GM19035 (cell line): ENCODE results near the gene RPL22.

Source experiments
- ATAC-seq: cut with Tn5 transposase; IDR thresholded peaks from one replicate; pipeline ENCODE4 v1.9.1; 2021; ENCODE audit not compliant: unreplicated experiment

The RPL22 gene

DNA sequence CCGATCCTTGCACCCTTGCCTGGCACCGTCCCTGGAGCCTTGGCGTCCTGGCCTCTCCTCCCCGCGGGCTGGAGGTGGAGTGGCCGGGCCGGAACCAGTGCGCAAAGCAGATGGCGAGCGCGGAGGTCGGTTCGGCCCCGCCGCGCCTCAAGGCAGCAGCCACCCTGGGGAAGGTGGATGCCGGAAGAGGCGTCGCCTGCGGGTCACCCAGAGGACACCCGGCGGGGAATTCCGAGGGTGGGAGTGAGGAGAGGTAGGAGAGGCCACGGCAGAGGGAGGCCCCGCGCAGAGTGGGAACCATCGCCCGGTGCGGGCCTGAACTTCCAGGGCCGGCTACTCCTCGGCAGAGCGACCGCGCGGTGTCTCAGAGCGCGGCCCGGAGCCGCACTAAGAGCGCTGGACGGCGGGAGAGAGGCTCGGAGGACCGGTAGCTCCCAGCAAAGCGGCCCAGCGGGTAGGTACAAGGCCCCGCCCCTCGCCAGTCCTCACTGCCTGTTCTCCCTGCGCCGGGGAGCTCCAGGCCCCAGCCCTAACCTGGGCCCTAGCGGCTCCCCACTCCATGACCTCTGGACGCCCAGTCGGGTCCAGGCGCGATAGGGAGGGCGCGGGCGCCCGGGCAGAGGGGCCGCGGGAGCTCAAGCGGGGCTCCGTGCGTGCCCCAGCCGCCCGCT is 6.6 kb upstream of the RPL22 start, which contains the start of gene RNF207:
TSS of gene RNF207 (plus strand) at position 271 of the 671 bp plus-strand sequence. CDS start 417 bp downstream, outside the sequence.
- no peak for ATAC-seq

DNA sequence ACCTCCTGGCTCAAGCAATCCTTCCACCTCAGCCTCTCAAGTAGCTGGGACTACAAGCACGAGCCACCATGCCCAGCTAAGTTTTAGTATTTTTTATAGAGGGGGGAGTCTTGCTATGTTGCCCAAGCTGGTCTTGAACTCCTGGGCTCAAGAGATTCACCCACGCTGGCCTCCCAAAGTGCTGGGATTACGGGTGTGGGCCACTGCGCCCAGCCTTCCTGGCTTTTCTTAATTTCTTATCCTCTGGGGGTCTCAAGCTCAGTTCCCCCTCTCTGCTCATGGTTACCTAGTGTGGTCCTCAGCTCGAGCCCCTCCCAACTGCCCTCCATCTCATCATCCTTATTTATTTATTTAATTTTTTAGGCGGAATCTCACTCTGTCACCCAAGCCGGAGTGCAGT is 2.9 kb upstream of the RPL22 start:
- ATAC-seq, result no peak

DNA sequence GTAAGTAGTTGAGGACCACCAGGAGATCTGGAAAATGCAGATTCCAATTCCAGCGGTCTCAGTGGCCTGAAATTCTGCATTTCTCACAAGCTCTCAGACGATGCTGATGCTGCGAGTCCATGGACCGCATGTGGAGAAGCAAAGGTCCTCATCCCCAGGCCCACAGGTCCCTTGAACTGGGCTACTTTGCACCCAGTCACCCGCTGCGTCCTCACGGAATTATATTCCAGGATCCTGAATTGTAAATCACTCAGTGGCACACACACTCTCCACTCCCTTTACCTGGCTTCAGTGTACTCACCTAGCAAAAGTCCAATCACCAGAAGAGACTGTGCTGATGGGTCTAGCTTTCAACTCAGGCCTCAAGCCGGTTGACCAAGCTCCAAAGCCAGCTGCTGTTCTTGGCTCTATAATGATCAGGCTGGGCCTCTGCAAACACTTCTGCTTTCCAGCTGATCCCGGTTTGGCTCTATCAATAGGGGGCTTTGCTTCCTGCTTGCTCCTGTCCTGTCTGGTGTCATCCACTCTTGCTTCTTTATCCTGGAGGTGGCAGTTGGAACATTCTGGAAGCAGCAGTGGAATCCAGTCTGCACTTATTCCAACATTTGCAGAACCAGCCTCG is 904 bp upstream of the RPL22 start:
- no peak for ATAC-seq

DNA sequence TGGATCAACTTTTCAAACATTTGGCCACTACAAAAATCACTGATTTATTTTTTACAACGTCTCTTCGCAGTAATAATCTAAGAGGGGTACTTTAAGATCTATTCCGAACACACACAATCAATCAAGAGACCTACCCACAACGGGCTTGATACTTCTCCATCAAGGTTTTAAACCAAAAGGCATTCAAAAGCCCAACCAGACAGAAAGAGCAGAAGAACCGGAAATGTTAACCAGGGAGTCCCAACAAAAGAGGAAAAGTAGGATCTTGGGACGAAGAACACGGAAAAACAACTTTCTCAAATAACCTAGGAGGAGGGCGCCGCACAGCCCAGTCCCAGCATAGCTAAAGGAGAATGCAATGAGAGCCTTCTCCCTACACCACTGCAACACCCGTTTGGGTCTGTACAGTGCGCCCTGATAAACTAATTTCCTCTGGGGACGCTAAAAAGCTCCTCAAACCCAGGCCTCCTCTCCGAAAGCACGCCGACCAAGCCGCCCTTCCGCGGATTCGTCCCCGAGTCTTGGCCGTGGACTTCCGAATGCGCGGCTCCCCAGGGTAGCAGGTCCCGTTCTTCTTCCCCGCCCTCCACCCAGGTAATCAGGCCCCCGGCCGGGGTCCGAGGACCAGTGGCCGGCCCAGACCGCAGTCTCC is 623 bp downstream of the RPL22 start:
- ATAC-seq, result peak; percentile 30

DNA sequence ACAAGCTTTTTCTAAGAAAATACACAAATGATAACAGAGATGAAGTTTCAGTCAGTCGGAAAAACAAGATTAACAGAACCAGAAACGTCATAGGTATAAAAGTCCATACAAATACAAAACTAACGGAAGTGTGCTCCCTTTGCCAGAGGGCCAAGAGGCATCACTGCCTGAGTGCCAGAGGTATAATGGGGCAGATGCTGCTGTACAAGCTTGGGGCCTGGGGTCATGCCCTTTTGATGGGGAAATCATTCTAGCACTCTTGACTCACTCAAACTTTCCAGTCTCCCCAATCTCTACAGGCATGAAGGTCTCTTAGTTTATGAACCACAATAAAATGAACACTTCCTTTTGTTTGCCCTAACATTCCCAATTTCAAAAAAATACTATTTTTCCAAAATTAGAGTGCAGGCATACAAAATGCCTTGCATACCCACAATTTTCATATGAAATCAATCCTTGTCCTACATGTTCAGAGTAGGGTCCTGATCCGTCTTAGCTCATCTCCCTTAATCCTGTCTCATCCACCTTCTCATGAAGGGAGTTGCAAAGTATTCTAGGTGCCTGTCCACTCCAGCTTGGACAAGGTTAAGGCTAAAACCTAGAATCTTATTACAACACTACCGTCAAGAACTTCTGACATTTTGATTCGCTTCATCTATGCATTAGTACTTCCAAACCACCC is 1.5 kb downstream of the RPL22 start:
- ATAC-seq, result no peak

DNA sequence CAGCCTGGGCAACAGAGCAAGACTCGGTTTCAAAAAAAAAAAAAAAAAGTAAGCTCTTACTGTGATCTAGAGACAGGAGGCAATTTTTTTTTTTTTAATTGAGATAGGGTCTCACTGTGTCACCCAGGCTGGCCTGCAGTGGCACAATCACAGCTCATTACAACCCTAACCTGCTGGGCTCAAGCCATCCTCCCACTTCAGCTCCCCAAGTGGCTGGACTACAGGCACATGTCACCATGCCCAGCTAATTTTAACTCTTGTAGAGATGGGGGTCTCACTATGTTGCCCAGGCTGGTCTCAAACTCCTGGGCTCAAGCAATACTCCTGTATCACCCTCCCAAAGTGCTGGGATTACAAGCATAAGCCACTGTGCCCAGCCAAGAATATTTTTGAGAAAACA is 7.4 kb downstream of the RPL22 start:
- ATAC-seq, result no peak

DNA sequence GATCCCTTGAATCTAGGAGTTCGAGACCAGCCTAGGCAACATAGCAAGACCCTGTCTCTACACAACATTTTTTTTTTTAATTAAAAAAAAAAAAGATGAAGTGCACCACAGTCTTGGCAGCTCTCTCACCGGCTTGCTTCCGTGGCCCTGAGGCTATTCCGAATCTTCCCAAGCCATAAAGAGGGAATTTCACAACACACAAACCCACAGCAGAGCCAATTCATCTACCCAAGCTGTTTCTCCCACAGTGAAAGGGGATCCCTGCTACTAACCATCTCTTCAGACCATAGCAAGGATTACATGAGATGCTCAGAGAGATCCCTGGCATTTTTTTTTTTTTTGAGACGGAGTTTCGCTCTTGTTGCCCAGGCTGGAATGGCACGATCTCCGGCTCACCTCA is 10.9 kb downstream of the RPL22 start:
- ATAC-seq, result no peak

DNA sequence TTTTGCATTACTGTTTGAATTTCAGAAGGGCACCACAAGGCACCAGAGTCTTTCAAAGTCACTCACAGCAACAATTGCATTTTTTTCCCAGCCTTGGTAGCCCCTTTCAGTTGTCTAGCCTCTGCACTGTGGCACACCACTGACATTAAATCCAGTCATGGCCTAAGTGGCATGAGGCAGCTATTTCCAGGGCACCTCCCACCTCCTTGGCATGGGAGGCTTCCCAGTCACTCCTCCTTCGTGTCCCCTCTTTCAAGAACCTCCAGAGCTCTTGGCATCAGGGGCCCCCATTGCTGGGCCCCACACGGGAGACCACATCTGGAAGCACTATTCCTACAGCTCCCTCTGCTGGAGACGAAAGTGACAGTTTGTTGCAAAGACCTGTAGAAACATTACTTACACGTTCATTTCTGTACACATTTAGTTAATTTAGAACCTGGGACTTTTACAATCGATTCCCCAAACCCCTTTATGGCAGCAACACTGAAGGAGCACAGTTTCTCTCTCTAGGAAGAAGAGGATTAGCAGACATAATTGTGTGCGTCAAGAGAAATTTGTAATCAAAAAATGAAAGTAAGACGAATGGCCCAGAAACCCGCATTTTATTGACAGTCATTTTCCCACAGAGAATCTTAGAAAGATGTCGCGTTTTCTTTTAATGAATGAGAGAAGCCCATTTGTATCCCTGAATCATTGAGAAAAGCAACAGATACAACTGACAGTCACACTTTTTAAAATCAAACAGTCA is 13.6 kb downstream of the RPL22 start:
- ATAC-seq, result no peak

DNA sequence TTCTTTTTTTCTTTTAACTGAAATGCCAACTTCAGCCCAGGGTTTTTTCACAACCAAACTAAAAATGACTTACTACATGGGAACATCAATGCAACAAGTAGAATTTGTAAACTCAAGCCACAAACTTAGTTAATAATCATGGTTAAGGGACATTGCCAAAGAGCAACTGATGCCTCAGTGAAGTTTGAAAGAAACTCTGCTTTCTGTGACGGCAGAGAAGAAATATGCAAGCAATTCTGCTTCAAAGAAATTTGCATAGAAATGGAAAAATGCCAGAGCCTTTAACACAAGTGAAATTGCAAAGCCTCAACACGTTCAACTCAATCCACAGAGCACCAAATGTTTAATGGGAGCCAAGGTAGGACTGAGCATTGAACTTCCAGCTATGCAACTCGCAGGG is 14.2 kb downstream of the RPL22 start:
- no peak for ATAC-seq

DNA sequence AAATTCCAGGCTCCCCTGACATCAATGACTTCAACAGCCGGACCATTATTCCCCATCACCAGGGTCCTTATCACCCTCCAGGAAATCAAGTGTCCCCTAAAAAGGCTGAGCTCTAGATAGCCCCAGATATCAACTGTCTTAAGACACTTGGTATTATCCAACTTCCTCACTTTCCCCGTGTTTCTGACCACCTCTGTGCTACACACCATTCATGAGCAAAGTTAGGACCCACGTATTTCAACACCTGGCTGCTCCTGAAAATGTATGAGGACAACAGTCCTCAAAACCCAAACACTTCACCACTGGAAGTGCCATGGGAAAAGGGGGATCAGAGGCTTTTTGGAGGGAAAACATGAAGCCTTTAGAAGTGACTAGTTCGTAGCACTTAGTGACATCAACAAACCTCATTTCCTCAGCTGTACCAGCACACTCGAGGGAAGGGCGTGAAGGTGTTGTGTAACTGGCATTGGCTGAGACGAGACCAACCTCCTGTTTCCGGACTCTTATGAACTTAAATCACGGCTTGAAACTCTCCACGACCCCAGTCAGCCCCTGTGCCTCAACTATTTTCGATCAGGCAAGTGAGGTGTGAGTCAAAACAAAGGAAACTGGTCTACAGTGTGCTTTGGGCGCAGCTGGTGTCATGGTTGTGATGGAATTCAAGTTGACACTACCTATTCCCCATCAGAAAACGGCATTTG is 15.2 kb downstream of the RPL22 start:
- no peak for ATAC-seq

DNA sequence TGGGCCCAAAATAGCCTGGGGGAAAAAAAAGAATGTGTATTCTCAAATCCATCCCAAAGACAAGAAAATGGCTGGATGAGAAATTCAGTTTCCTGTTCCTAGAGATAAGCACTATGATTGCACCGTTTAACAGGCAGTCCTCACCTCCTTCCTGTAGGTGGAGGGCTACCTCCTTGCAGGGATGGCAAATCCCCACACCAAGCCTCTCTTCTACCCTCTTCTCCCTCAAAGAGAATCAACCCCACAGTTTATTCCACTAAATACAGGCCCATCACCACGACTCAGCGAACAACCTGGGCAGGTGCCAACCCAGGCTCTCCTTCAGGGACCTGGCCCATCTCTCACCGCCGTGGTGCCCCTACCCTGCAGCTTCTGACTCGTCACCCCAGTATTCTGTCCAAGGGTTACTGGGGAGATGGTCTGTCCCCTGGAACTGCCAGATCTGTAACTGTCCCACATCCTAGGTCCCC is 15.8 kb downstream of the RPL22 start:
- ATAC-seq, result no peak

DNA sequence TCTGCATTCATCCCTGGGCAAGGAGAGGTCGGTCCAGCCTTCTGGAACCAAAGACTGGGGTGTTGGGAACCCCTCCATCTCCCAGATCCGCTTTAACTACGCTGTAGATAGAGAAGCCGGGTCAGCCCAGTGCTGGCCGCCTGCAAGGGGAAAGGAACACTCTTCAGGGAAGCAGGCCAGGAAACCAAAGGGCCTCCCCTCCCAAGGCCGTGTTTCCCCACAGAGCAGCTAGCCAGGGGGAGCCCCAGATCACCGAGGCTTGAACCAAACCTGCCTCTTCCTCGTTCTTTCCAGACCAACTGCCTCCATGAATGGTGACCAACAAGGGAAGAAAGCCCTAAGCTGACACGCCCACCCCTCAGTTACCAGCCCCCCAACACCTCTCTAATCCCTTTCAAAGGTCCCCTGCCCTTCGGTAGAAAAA is 18.0 kb downstream of the RPL22 start:
- ATAC-seq, result no peak

DNA sequence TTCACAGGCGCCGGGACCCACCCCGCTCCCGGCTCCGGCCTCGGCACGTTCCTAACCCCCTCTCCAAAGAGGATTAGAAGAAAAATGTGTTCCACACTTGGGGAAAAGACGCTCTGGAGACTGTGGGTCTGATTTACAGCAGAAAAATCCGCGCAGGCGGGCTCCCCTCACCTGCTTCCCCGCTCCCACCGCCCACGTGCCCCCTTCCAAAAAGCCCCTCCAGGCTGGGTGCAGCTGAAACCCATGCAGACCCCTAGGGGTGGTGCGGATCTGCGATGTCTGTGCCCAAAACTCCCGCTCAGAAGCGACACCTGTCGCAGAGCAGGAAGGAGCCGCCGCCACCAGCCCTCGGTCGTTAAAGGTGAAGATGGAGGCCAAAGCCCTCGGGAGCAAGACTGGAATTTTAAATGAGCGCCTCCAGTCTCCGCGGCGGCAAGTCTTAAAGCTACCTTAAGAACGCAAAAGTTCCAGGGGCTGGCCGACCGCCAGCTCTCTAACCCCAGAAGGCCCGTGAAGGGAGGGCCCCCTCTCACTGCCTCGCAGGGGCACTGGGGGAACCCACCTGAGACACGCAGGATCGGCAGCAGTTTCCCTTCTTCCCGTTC is 18.6 kb downstream of the RPL22 start:
- ATAC-seq, result no peak

DNA sequence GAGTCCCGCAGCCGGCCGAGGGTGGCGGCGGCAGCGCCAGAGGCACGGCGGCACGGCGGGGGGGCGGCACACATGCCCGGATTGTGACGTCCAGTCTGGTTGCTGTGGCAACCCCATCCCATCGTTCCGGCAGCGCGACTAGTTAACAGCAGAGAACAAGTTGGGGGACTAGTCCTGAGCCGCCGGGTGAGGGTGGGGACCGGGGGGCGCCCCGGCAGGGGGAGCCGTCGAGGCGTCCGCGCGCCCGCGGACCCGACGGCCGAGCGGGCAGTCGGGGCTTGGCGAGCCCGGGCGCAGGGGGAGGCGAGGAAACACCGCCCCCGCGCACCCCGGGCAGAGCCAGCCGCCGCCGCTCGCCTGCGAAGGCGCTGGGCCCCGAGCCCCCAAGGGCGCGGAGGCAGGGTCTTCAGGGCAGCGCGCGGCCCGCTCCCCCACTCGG is 19.1 kb downstream of the RPL22 start, which contains the start of gene CHD5:
TSS of gene CHD5 (minus strand) at position 54 of the 439 bp plus-strand sequence. CDS start 298 bp downstream, outside the sequence.
- ATAC-seq, result no peak

DNA sequence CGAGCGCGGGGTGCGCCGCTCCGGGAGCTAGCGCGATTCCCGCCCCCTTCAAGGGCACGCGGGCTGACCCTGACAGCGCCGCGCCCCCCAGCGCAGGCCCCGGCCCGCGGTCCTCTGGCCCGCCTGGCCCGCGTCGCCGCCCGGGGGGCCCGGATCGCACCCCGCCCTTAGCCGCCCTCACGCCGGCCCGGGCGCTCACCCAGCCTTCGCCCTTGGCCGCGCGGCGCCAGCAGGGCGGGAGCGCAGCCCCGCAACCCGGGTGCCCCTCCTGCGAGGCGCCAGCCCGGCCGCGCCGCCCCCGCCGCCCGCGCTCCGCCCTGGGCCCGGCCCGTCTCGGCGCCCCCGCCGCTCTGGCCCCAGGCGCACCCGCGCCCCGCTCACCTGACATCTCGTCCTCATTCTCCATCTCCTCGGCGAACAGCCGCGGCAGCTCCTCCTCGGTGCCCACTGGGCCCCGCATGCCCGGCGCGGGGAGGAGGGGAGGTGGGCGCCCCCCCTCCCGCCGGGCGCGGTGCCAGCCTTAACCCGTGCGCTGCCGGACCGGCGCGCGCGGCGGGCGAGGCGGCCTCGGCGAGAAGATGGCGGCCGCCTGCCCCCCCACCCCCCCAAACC is 19.7 kb downstream of the RPL22 start:
- no peak for ATAC-seq

DNA sequence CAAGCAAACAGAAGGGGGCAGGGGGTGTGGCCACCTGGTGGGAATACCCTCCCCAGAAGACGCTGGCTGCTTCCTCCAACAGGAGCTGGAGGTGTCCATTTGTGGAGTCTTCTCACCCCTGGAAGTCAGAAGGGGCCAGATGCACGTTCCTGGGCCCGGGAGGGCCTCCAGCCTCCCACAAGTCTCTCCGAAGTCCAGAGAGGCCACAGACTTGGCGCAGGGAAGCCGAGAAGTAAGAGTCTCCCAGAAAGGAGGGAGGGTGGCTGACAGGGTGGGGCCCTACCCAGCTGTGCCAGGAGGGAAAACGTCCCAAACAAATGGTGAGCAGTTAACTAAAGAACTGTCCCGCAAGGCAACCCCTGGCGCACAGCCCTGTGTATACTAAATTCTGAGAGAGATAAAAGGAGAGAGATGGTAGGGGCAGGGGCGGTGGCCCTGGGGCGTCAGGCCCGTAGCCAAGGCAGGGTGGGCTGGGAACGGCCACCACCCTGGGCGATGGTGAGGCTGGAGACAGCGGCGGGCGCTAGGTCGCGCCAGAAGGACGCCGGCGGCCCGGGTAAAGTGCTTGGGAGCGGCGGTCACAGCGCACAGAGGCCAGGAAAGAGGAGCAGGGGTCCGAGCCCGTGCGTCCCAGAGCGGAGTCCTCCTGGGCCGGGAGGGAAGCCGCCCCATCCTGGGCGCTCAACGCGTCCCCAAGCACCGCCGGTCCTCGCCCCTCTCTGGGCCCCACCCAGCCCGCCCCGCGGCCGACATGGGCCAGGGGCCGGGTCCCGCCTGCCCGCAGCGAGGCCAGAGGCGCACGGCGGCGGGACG is 20.4 kb downstream of the RPL22 start:
- ATAC-seq, result no peak

DNA sequence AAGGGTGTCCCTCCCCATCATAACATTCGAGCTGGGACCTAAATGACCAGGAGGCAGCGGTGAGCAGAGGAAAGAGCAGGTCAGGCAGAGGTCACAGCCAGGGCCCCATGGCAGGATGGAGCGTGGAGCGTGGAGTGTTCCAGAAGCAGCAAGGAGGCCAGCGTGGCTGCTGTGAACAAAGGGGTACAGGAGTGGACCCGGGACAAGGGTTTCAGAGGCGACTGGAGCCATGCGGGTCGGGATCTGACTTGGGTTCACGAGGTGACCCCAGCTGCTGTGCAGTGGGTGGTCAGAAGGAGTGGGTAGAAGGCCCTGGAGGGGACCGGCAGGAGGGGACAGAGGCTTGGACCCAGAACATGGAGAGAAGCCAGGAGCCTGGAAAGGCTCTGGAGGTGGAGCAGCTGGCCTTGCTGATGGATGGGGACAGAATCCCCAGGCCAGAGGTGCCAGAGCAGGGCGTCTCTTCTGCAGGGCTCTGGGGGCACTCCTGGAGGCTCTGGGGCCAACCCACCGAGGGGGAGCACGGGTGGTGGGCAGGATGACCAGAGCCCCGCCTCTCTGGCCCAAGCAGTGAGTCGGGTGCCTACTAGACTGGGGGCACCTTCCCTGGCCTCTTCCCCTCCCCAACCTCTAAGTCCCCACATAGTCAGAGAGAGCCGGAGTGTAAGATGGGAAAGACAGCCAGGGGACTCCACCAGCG is 21.6 kb downstream of the RPL22 start:
- no peak for ATAC-seq

DNA sequence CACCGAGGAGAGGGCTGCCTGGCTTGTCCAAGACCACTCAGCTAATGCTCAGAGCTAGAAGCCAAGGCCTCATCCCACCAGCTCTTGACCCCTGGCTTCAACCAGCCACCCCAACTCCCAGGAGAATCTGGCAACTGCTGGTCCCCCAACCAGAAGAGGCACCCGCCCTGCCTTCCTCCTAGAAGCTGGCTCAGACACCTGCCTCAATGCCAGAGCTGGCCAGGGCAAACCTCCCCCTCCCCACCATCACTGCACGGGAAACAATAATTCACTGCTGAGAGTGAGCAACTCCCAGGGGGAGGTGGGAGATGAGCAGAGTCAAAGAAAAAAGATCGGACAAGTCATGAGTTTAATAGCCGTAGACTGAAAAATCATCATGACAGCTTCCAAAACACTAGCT is 22.6 kb downstream of the RPL22 start:
- ATAC-seq, result no peak
